Stimulated activated CD8-positive, alpha-beta memory T cell treated with anti-CD3 and anti-CD28 coated beads, Interleukin-15, amount 100 ng/mL, for 48 hours (primary cell): Measurements from ENCODE around the gene TDP1.
"Not testable (repeated sequence)": the region's sequence is repeated elsewhere in the genome, so short reads cannot be mapped to it uniquely, and the experiment has no call there.

Source experiments
- DNase-seq, 2 donors: peaks; one replicate each; pipeline ENCODE4 v3.0.0-alpha.2; 2020; ENCODE audit warnings: low read depth in 2 of 2

The TDP1 gene

DNA sequence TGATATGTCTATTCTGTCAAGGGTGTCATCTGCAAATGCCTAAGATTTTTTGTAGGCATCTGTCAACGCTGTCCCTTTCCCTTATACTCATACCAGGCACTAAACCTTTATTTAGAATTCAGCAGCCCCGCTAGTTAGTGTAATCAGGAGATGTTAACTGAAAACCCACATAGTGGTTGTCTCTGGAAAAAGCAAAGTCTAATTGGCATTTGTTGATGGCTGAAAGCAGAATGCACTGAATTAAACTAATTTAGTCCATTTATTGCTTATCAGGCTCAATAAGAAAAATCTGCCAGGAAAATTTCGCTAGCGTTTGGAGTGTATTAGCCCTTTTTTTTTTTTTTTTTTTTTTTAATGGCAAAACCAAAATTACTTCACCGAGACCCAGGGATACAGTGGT is 34.5 kb downstream of the TDP1 start:
- DNase-seq = no peak

DNA sequence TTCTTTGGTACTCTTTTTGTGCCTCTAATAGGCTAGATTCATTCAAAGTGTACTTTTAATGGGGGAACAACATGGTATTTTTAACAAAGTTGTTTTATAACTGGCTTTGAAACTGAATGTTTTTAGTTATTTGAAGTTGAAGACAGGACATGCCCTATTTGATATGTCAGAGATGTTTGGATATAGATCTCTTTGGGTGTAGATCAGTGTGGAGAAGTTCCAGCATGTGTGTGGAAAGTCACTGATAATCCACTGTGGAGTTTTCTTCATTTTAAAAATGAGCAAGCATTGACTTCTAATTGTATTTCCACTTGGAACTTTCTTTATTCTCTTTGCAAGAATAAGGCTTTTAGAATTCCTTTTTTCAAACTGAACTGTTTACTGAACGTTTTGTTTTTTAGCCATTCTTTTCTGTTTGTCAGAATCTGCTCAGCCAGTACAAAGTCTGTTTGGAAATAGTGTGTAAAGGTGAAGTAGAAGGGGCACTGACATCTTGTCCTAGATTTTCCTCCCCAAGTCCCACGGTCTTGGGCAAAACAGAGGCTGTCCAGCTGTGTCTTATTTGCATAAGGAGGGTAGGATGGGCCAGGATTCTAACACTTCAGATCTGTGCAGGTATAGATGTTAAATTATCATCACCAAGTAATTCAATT is 35.0 kb downstream of the TDP1 start:
- no peak for DNase-seq

DNA sequence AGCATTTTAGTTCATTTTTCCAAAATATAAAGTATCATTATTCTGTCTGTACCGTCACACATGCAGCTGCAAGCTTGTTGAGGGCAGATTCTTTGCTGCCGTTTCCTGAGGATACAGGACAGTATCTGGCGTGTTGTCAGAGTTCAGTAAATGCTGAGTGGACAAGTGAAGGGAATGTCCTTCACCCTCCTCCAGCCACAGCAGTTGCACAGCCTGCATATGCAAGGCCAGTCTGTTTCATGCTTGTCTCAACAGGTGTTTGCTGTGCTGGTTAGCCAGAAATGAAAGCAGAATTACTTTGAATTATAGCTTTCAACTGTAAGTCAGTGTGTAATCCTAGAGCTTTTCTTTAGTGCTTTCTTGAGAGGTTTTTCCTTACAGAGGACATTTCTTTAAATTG is 36.5 kb downstream of the TDP1 start:
- no peak for DNase-seq

DNA sequence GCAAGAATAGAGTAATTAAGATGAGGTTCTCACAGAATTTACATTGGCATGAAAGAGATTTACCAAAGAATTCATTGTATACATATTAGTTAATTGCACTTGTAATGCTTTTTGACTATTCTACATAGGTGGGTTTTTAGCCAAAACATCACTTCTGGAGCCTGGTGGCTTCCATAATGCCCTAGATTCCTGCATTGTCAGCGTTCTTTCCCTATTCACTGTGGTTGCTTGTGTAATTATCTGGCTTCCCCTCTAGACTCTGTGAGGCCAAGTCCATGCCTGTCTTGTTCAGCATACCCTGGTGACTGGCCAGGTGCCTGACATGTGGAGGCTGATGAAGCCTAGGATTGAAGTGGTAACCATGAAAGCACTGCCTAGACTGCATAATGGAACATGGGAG is 41.2 kb downstream of the TDP1 start:
- no peak for DNase-seq

DNA sequence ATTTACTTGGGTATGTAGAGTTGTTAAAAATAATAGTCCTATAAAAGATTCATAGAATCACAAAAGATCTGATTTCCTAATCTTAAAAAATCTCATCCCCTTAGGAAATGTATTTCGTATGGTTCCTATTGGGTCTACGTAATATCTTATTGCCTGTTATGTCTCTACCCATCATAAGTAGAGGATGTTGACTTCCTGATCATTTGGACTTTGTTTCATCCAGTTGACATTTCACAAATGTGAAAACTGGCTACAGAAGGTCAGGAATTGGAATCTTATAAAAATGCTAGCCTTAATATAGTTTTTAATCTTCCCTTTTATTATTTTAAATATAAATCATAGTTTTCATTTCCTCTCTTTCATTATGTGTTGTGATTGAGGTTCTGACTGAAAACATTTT is 45.2 kb downstream of the TDP1 start:
- no peak for DNase-seq

DNA sequence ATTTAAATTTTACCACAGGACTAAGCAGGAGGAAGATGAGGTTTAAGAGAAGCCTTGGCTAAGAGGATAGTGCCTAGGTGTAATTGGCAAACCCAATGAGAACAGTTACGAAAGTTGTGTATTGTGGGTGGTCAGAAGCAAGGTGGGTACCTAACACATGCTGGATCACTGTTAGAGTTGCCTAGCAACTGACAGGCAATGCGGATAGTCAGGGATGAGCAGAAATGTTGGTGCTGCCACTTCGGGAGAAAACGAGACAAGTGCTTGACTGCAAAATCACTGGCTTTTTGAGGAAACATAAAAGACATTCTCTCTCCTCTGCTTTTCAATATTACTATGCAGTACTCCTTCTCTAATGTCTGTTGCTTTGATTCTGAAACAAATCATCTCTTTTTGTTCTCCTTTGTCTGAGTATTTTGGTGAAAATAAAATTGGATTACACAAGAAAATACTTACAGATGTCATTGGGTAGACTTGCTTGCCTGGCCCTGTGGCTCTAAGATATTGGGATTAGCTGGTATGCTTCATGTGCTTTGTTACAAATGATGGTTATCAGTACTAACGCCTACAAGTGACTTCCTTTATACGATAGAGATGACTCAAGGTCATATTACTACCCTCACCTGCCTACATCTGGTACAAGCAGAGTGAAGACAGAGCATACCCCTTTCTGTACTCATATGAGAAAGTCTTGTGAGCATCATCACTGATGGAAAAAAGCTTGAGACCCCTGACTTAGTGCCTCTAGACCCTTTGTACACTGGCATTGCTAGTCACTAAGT is 48.0 kb downstream of the TDP1 start:
- no peak for DNase-seq

DNA sequence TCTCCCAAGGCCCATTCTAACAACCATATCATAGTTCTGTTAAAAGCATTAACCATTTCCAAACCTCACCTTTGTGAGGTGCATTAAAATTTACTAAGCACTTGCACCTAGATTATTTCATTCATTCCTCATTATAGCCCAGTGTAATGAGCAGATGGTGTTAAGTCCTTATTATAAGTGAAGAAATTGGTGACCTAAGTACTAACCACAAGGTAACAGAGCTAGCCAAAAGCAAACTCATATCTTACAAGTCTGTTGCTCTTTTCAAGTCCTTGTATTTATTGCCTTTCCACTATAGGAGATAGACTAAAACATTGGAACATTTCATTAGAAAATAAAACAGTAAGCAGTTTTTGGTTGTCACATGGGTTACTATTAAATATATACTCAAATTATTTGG is 49.7 kb downstream of the TDP1 start:
- DNase-seq = no peak

DNA sequence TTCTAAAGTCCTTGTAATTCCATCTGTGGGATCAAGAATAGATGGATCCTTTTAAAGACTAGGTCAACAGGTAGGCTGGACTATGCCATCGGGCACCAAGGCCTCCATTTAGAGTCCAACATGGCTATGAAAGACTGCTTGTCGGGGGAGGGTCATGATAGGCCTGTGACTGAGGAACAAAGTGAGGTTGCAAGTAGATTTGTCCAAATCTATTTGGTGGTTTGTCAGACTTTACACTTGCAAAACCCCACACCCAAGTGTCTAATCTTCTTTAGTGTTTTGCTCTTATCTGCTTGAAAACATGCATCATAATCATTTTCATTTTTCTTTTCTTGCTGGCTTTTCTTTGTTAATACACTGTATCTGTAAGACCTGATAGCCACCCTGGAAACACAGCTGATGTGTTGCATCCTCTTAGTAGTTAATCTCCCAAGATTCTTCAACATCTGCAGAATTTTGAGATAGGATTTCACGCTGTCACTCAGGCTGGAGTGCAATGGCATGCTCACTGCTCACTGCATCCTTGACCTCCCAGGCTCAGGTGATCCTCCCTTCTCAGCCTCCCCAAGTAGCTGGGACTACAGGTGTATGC is 50.3 kb downstream of the TDP1 start:
- no peak for DNase-seq

DNA sequence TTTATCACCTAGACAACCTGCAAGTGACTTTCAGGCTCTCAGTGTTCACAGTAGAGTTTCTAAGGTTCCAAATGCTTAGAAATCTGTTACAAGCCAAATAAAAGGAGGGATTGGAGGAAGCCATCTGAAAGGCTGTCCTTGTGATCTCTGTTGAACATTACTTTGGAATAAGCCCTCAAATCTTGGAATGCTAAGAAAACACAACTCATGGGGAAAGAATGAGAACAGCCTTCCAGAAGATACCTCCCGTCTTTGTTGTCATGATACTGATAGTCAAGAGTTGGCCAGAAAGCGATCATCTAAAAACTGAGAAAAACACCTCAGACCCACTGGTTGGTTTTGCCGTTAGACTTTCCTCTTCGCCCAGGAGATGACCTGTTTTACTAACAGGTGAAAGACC is 61.6 kb downstream of the TDP1 start:
- no peak for DNase-seq

DNA sequence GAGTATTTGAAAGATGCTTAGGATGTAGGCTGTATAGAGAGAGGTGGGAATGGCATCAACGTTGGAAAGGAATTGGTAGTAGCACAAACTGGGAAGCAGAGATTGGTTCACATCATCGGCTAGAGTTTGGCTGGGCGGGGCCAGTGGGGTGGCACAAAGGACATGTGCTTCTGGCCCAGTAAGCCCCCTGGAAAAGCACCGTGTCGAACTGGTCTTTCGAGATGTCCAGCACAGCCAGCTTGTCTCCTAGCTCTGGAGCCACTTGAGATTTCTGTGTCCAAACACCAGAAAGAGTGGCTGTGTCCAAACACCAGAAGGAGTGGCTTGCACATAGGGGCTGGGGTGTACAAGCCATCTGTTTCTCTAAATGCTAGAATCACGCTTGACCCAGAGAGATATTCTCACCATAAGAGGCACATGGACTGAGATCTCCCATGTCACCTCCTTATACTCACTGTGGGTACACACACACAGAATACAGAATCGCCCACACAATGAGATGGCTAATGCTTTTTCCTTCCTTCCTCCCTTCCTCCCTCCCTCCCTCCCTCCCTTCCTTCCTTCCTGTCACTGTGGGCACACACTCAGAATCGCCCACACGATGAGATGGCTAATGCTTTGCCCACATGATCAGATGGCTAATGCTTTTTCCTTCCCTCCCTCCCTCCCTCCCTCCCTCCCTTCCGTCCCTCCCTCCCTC is 64.2 kb downstream of the TDP1 start:
- no peak for DNase-seq

DNA sequence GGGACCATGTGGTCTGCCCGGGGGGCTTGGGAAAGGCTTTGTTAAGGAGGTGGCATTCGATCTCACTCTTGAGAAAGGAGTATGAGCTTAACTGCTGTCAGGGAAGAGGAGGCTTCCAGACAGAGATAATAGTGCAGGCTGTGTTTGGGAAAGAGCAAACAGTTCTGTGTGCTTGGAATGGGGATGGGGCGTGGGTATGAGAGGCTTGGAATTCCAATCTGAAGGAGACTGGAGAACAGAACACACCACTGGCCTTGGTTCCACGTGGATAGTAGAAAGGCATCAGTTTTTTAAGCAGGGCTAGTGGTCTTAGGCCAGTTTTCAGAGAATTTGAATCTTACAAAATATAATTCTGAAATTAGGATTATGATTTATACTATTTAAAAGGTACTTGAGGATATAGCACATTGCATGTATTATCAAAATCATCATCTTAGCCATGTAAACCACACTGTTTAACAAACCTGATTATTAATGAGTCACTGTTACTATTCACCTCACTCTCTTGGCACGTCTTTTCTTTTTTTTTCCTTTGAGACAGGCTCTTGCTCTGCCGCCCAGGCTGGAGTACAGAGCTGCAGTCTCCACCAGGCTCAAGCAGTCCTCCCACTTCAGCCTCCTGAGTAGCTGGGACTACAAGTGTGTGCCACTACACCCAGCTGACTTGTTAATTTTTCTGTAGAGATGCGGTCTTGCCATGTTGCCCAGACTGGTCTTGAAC is 67.6 kb downstream of the TDP1 start:
- DNase-seq = no peak

DNA sequence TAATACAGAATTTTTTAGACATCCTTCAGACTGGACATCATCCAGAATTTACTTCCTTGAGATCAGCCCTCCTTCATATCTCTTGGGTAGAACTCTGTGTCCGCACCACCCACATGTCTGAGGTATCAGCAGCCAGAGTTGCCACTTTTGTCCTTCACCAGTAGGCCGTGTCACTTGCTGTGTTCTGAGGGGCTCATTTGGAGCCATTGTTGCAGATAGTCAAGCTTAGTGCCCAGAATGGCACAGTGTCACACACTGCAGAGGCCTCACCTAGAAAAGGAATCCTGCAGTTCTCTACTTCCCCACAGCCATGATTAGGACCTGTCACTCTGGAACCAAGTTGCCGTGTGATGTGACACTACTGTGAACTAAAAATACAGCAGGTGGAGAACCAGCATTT is 69.2 kb downstream of the TDP1 start:
- DNase-seq = no peak

DNA sequence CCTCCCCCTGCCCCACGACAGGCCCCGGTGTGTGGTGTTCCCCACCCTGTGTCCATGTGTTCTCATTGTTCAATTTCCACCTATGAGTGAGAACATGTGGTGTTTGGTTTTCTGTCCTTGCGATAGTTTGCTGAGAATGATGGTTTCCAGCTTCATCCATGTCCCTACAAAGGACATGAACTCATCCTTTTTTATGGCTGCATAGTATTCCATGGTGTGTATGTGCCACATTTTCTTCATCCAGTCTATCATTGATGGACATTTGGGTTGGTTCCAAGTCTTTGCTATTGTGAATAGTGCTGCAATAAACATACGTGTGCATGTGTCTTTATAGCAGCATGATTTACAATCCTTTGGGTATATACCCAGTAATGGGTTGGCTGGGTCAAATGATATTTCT is 70.9 kb downstream of the TDP1 start:
- not testable (repeated sequence) for DNase-seq

DNA sequence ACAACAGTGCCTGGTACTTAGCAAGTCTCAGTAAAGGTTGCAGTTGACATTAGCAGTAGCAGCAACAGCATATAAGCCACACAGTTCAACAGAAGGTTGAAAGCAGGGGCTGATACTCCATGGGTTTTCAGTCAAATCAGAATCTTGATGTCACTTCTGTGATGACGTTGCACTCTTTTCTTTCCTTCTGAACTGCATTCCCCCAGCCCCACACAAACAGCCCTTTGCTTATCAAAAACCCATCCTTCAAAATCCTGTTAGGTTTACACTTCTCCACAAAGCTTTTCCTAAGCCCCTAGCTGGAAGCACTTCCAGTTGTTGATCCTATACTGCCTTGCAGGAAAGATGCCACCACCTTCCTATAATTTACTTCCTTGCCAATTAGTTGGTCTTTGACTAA is 72.1 kb downstream of the TDP1 start:
- DNase-seq = no peak

DNA sequence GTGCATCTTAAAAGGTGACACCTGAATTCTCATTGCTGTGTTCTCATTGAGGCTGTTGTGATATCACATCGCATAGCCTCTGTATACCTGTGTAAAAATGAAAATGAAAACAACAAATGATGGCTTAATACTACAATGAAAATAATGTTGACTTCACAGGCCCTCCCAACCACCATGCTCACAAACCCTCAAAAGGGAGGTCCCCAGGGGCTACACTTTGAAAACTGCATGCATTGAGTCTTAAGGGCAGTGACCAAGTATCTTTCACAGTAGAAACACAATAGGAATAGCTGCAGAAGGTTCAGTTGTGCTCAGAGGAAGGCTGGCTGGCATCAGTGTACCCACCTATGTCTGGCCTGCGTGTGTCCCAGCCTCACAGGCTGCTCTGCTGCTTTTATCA is 78.4 kb downstream of the TDP1 start:
- DNase-seq = no peak

DNA sequence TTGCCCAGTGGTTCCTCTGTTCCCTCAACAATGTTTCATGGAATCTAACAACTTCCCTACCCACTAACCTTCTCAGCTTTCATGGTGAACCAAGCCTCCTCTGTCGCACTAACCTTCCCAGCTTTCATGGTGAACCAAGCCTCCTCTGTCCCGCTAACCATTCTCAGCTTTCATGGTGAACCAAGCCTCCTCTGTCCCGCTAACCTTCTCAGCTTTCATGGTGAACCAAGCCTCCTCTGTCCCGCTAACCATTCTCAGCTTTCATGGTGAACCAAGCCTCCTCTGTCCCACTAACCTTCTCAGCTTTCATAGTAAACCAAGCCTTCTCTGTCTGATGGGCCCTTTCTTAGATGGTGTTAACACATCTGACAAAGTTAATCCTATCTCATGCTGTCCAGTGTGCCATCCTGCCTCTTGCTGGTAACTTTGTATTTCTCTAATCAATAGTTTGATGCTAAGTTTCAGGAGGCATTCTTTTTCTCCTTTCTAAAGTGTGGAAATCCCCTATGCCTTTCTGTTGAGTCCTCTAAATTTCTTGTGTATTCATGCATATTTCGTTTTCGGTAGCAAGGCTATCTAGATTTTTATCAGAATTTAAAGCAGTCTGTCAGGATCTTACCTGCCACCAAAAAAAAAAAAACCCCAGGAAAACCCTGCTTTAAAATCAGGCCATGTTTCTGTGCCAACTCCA is 79.3 kb downstream of the TDP1 start:
- no peak for DNase-seq

DNA sequence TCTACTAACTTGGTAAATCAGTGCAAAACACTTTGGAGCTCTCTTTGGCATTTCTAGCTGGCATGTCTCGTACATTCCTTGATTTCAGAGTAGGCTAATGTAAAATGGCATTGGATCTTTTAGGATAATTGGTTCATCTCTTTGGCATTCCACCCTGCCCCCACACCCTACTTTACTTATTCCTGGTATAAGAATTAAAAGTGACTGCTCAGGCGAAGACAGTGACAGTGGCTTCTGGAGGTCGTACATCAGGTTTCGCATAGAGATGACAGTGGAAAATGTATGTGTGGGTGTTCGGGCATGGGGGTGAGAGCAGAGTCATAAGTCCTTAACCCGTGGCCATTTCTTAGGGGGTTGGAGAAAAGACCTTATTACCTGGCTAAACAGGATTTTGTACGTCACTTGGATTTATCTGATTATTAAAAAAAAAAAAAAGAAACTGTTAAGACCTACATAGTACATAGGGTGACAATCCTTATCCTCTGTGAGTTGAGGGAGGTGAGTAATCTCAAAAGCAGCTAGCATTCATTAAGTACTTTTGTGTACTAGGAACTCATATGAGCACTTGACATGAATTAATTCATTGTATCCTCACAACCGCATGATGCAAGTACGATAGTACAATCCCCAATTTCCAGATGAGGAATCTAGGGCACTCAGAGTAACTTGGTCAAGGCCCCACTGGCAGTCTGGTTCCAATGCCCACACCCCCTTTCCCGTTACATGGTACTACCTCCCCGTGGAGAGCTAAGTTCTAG is 83.7 kb downstream of the TDP1 start:
- no peak for DNase-seq

DNA sequence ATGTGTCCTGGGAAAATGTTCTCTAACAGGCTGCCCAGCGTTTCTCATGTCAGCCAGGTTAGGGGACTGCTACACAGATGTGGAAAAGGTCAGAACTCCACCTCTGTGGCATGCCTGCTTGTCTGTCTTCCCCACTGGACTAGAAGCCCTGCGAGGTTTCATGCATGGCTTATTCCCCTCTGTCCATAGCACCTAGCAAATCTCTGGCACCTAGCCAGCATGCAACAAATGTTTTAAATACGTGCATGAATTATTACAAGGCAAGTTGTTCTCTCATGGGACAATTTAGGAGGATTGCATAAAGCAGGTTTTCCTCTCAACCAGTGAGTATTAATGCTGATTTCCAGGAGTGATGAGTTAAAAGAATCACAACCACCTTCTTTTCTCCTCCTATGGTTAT is 84.7 kb downstream of the TDP1 start:
- DNase-seq = no peak

DNA sequence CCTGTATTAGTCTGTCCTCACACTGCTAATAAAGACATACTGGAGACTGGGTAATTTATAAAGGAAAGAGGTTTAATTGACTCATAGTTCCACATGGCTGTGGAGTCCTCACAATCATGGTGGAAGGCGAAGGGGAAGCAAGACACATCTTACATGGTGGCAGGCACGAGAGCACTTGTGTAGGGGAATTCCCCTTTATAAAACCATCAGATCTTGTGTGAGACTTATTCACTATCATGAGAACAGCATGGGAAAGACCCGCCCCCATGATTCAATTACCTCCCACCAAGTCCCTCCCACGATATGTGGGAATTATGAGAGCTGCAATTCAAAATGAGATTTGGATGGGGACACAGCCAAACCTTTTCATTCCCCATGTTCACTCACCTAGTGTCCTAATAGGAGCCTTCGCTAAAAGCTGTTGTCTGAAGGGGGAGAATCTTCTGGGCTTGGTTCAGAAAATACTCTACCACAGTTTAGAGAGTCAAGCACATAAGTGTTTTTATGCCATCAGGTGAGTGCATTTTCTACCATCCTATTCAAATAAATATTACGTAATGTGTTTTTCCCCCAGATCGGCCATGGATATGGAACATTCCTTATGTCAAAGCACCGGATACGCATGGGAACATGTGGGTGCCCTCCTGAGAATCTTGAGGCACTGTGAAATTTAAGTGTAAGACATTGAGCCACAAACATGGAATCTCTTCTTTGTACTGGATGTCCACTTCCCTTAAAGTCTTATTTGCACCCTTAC is 86.9 kb downstream of the TDP1 start:
- no peak for DNase-seq

DNA sequence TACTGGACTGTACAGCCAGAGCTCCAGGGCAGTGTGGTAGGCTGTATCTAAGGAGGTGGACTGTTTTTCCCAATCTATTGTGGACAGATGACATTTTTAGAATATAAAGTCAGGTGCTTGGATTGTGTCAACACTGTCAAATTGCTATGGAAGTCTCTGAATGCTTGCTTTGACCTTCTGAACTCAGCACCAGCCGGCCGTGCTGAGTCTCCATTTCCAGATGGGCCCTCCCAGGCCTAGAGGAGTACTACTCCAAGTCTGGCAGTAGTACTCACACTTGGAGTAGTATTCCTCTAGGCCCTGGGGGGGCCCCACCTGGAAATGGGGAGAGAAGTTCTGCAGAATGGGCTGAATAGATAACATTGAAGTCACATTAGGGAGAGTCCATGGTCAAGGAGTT is 89.9 kb downstream of the TDP1 start:
- no peak for DNase-seq
